NCI-H2227 (cell line): Measurements from ENCODE around the gene ARHGAP42.
"Not testable (repeated sequence)": the region's sequence is repeated elsewhere in the genome, so short reads cannot be mapped to it uniquely, and the experiment has no call there.

Experiments used
- DNase-seq: peaks from one replicate; lab custom pipeline; 2025; ENCODE audit not compliant: unreplicated experiment; lab: John Stamatoyannopoulos, UW

The ARHGAP42 gene

GRCh38 chr11:101009690-101010055, 322.6 kb downstream of the ARHGAP42 start:
- no peak for DNase-seq

DNA sequence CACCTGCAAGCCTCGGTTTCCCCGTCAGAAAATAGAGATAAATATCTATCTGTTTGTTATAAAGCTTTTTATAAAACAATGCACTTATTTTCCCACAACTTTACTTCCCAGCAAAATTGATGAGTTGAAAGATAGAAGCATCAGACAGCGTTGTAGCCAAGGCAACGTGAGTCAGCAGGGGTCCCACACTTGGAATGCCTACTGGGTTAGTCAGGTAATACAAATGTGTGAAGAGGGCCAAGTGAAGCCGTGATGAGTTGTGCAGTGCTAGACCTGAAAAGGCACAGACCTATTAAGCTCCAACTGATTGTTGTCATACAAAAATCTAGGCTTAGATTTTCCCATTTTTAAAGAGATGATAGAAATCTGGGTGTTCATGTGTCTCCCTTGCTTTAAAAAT, 323.8 kb downstream of the ARHGAP42 start:
- no peak for DNase-seq

- no peak for DNase-seq
These were observed 324.8 kb downstream of the ARHGAP42 start for GRCh38 chr11:101011881-101012280.

GRCh38 chr11:101013702-101014101, 326.6 kb downstream of the ARHGAP42 start:
- DNase-seq = not testable (repeated sequence)

GRCh38 chr11:101014600-101015285, 327.7 kb downstream of the ARHGAP42 start:
- DNase-seq = no peak

- no peak for DNase-seq
These were observed 332.8 kb downstream of the ARHGAP42 start for GRCh38 chr11:101019870-101020269.

DNA sequence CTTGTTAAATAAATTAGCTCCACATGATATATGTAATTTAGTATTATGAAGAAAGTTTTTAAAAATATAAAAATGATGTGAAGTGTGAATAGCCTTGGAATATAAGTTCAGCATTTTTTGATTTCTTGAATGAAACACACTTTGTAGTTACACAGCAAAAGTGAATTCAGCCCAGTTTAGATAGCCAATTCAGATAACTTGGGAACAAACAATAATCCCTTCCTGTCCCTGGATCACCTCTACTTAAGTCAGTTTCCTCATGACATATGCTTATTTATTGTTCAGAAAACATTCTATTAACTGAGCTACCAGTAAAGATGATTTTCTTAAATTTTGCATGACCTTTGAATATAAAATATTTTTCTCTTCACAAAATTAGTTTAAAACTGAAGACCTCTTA, 335.2 kb downstream of the ARHGAP42 start:
- no peak for DNase-seq

- no peak for DNase-seq
These were observed 341.6 kb downstream of the ARHGAP42 start for GRCh38 chr11:101028644-101029043.

DNA sequence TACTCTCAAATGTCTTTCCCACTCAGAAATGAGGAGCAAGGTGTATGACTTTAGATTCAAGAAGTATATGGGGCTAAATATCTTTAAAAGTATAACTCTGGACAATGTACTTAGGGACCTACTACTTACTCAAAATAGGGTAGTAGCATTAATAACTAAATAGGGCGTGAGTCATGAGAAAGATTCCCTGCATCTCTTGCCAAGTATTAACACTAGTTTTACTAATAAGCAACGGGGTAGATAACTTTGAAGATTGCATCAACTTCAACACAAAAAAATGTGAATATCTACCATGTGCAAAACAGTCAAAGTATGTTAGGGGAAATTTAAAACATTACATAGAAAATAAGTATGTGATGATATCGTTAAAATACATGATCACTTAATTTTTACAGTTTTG, 342.9 kb downstream of the ARHGAP42 start:
- DNase-seq = no peak

DNA sequence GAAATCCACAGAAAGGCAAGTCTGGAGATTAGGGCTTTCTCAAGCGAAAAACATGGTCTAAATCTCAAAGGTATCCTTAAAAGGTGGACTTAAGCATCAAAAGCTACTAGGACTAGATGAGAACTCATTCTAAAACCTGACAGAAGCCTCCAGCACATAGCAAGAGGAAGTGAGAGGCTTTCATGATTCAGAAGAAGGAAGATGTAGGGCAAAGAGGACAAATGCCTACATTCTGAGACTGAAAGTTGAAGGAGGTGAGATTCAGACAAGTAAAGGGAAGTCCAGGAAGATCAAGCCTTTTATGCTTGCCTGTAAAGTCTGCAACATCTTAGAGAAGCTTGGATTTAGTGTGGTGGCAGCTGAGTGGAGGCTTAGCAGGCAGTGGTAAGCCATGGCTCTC, 343.6 kb downstream of the ARHGAP42 start:
- DNase-seq = no peak

DNA sequence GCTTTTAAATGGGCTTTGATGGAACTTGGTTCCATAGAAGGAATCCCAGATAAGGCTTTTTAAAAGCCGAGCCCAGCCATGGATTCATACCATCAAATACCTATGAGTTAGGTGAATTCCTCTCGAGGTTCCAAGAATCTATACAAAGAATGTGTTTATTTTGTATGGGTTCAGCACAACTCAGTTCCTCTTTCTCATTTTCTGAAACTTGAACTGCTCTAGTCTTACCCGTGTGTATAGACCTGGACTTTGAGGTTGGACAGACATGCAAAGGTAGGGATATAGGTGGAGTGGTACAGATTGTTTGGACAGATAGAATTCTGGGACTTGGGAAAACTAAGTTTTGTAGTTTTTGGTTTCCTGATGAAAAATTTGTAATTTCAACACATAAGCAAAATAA, 344.6 kb downstream of the ARHGAP42 start:
- no peak for DNase-seq

DNA sequence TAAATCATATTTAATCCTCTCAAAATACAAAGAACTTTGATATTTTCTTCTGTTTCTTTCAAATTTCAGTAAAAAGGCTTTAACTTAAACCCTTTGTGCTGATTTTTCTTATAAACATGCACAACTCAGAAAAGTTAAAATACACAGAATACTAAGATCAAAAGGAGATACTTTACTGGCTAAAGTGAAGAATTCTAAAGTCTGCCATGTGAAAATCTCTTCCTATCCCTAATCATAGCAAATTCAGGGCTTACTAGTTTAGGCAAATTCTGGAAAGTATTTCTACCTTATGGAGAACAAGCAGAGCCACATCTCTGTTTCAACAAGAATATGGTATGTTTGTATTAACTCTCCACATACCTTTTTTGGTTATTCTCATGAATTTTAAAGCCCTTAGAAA, 345.9 kb downstream of the ARHGAP42 start:
- no peak for DNase-seq

- DNase-seq = no peak
These were observed 347.0 kb downstream of the ARHGAP42 start for GRCh38 chr11:101034076-101034475.

- DNase-seq = no peak
These were observed 348.8 kb downstream of the ARHGAP42 start for GRCh38 chr11:101035872-101036271.
